Measurements from ENCODE around the gene TDRD5.
"Not testable (repeated sequence)": the region's sequence is repeated elsewhere in the genome, so short reads cannot be mapped to it uniquely, and the experiment has no call there.

The TDRD5 gene

DNA sequence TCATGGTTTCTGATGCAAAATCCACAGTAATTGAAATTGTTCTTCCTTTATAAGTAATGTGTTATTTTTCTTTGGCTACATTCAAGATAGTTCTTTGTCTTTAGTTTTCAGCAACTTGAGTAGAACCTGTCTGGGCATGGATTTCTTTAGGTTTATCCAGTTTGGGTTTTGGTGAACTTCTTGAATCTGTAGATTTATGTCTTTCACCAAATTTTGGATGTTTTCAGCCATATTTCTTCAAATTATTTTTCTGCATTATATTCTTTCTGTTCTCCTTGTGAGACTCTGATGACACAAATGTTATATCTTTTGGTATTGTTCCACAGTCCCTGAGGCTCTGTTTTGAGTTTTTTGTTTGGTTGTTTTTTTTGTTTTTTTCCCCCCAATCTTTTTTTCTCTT lies 69.4 kb downstream of the TDRD5 start:
- no peak overlapping the region for H3K9ac ChIP-seq (ENCODE audit: low read length)
- H4K8ac ChIP-seq (ENCODE audit: low read length), result no peak overlapping the region
- H3K27me3 ChIP-seq (ENCODE audit: control insufficient read depth in 1 of 2, insufficient read depth in 1 of 2, low read length in 2 of 2), result peaks cover 0 to 1% of the 10 kb centered on the region in 2 experiments
- no peak overlapping the region for H3K4me3 ChIP-seq (ENCODE audit: insufficient read depth in 1 of 2, low read depth in 1 of 2, low read length in 2 of 2)
- H3K9me3 ChIP-seq (ENCODE audit: control insufficient read depth, low read length), result peaks cover 22% of the 10 kb centered on the region
- H3K23ac ChIP-seq (ENCODE audit: low read length in 2 of 2), result no peak overlapping the region
- H2BK12ac ChIP-seq (ENCODE audit: low read length in 2 of 2), result no peak overlapping the region
- no peak overlapping the region for H2AFZ ChIP-seq (ENCODE audit: low read depth, low read length)
- H3K14ac ChIP-seq (ENCODE audit: low read length in 2 of 2), result no peak overlapping the region
- no peak overlapping the region for H4K91ac ChIP-seq (ENCODE audit: low read length)
- no peaks in the 10 kb centered on the region for H3K36me3 ChIP-seq (ENCODE audit: control insufficient read depth in 1 of 2, insufficient read depth in 2 of 2, low read depth in 1 of 2, low read length in 2 of 2)
- H3K4me1 ChIP-seq (ENCODE audit: control insufficient read depth, insufficient read depth, low read depth, low read length), result no peaks in the 10 kb centered on the region
- no peak overlapping the region for H2AK5ac ChIP-seq (ENCODE audit: low read length, severe bottlenecking)
- H3K79me1 ChIP-seq (replicated peaks; ENCODE audit: low read length, poor library complexity, severe bottlenecking), result no peaks in the 10 kb centered on the region
- no peak for DNase-seq
- H3K4ac ChIP-seq (ENCODE audit: low read depth in 1 of 2, low read length in 2 of 2), result no peak overlapping the region
- H3K27ac ChIP-seq (ENCODE audit: low read length, poor library complexity, severe bottlenecking), result no peak overlapping the region
- H2BK15ac ChIP-seq (ENCODE audit: low read depth, poor library complexity, severe bottlenecking), result no peak overlapping the region
- no peak overlapping the region for H2BK120ac ChIP-seq (ENCODE audit: low read depth, low read length)
- H2BK5ac ChIP-seq (ENCODE audit: low read depth, low read length, poor library complexity, severe bottlenecking), result no peak overlapping the region
- no peak overlapping the region for H3K18ac ChIP-seq (ENCODE audit: low read depth in 1 of 2, low read length in 2 of 2)
- no peak overlapping the region for H3K4me2 ChIP-seq (ENCODE audit: low read length, poor library complexity, severe bottlenecking)

DNA sequence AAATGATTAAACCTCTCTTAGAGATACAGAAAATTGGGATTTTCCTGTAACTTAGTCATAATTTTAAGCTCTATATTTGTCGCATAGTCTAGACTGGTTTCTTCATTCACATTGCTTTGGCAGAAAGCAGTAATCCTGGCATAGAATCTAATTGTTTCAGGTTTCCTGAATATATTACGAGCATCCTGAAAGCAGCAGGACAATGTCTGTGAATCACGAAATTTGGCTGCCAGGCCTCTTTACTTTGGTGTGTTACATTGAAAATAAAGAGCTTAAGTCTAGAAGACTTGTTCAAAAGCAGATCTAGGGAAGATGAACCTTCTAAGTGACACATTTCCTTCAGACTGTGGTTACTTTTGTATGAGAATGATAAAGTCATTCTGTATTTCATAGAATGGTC lies 72.2 kb downstream of the TDRD5 start:
- Histone ChIP-seq H3K9ac (ENCODE audit: low read length) (no peak overlapping the region), H3K4me3 (ENCODE audit: insufficient read depth in 1 of 2, low read depth in 1 of 2, low read length in 2 of 2) (no peak overlapping the region), H3K27me3 (ENCODE audit: control insufficient read depth in 1 of 2, insufficient read depth in 1 of 2, low read length in 2 of 2) (peaks cover 0 to 5% of the 10 kb centered on the region in 2 experiments), H3K36me3 (ENCODE audit: control insufficient read depth in 1 of 2, insufficient read depth in 2 of 2, low read depth in 1 of 2, low read length in 2 of 2) (no peaks in the 10 kb centered on the region), H2AFZ (ENCODE audit: low read depth, low read length) (no peak overlapping the region), H2AK5ac (ENCODE audit: low read length, severe bottlenecking) (no peak overlapping the region), H3K14ac (ENCODE audit: low read length in 2 of 2) (no peak overlapping the region), H3K4ac (ENCODE audit: low read depth in 1 of 2, low read length in 2 of 2) (no peak overlapping the region), H2BK12ac (ENCODE audit: low read length in 2 of 2) (no peak overlapping the region), H3K79me1 (replicated peaks; ENCODE audit: low read length, poor library complexity, severe bottlenecking) (no peaks in the 10 kb centered on the region), H3K9me3 (ENCODE audit: control insufficient read depth, low read length) (peaks cover 21% of the 10 kb centered on the region), H3K27ac (ENCODE audit: low read length, poor library complexity, severe bottlenecking) (no peak overlapping the region), H3K23ac (ENCODE audit: low read length in 2 of 2) (no peak overlapping the region), H3K18ac (ENCODE audit: low read depth in 1 of 2, low read length in 2 of 2) (no peak overlapping the region), H2BK120ac (ENCODE audit: low read depth, low read length) (no peak overlapping the region), H2BK15ac (ENCODE audit: low read depth, poor library complexity, severe bottlenecking) (no peak overlapping the region), H3K4me1 (ENCODE audit: control insufficient read depth, insufficient read depth, low read depth, low read length) (no peaks in the 10 kb centered on the region), H4K8ac (ENCODE audit: low read length) (no peak overlapping the region), H3K4me2 (ENCODE audit: low read length, poor library complexity, severe bottlenecking) (no peak overlapping the region), H2BK5ac (ENCODE audit: low read depth, low read length, poor library complexity, severe bottlenecking) (no peak overlapping the region), H4K91ac (ENCODE audit: low read length) (no peak overlapping the region)
- WGBS, result 74% methylated on average over 3 of the region's 3 CpGs
- DNase-seq, result no peak

DNA sequence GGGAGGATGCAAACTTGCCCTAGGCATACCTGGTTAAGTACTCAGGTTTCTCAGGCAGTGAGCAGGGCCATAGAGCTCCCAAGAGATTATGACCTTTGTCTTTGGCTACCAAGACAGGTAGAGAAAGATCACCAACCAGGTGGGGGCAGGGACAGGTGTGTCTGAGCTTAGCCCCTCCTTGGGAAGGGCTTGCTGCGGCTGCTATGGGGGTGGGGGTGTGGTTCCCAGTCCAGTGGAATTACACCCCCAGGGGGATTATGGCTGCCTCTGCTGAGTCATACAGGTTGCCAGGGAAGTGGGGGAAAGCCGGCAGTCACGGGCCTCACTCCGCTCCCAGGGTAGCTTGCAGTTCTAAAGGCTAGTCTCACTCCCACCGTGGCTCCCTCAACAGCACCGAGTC lies 86.2 kb downstream of the TDRD5 start:
- Histone ChIP-seq H3K4me1 (ENCODE audit: control insufficient read depth, insufficient read depth, low read depth, low read length) (no peaks in the 10 kb centered on the region), H2AK5ac (ENCODE audit: low read length, severe bottlenecking) (no peak overlapping the region), H3K27me3 (ENCODE audit: control insufficient read depth in 1 of 2, insufficient read depth in 1 of 2, low read length in 2 of 2) (no peaks in the 10 kb centered on the region), H2BK15ac (ENCODE audit: low read depth, poor library complexity, severe bottlenecking) (no peak overlapping the region), H2AFZ (ENCODE audit: low read depth, low read length) (no peak overlapping the region), H3K79me1 (replicated peaks; ENCODE audit: low read length, poor library complexity, severe bottlenecking) (no peaks in the 10 kb centered on the region), H3K4me2 (ENCODE audit: low read length, poor library complexity, severe bottlenecking) (no peak overlapping the region), H3K9ac (ENCODE audit: low read length) (no peak overlapping the region), H3K4ac (ENCODE audit: low read depth in 1 of 2, low read length in 2 of 2) (no peak overlapping the region), H2BK5ac (ENCODE audit: low read depth, low read length, poor library complexity, severe bottlenecking) (no peak overlapping the region), H4K8ac (ENCODE audit: low read length) (no peak overlapping the region), H2BK120ac (ENCODE audit: low read depth, low read length) (no peak overlapping the region), H2BK12ac (ENCODE audit: low read length in 2 of 2) (no peak overlapping the region), H3K23ac (ENCODE audit: low read length in 2 of 2) (no peak overlapping the region), H3K18ac (ENCODE audit: low read depth in 1 of 2, low read length in 2 of 2) (no peak overlapping the region), H3K14ac (ENCODE audit: low read length in 2 of 2) (no peak overlapping the region), H3K9me3 (ENCODE audit: control insufficient read depth, low read length) (peaks cover 2% of the 10 kb centered on the region), H4K91ac (ENCODE audit: low read length) (no peak overlapping the region), H3K36me3 (ENCODE audit: control insufficient read depth in 1 of 2, insufficient read depth in 2 of 2, low read depth in 1 of 2, low read length in 2 of 2) (no peaks in the 10 kb centered on the region), H3K27ac (ENCODE audit: low read length, poor library complexity, severe bottlenecking) (no peak overlapping the region), H3K4me3 (ENCODE audit: insufficient read depth in 1 of 2, low read depth in 1 of 2, low read length in 2 of 2) (no peak overlapping the region)
- 72% methylated on average over 6 of the region's 6 CpGs for WGBS
- DNase-seq, result no peak

DNA sequence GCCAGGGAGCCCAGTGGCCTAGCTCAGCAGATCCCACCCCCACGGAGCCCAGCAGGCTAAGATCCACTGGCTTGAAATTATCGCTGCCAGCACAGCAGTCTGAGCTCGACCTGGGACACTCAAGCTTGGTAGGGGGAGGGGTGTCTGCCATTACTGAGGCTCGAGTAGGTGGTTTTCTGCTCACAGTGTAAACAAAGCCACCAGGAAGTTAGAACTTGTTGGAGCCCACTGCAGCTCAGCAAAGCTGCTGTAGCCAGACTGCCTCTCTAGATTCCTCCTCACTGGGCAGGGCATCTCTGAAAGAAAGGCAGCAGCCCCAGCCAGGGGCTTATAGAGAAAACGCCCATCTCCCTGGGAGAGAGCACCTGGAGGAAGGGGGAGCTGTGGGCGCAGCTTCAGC lies 102.9 kb downstream of the TDRD5 start:
- H3K18ac ChIP-seq (ENCODE audit: low read depth in 1 of 2, low read length in 2 of 2); H3K4me2 ChIP-seq (ENCODE audit: low read length, poor library complexity, severe bottlenecking); H3K27ac ChIP-seq (ENCODE audit: low read length, poor library complexity, severe bottlenecking); H4K8ac ChIP-seq (ENCODE audit: low read length); H3K79me1 ChIP-seq (replicated peaks; ENCODE audit: low read length, poor library complexity, severe bottlenecking); H3K4ac ChIP-seq (ENCODE audit: low read depth in 1 of 2, low read length in 2 of 2); H3K4me1 ChIP-seq (ENCODE audit: control insufficient read depth, insufficient read depth, low read depth, low read length); H4K91ac ChIP-seq (ENCODE audit: low read length); H3K9ac ChIP-seq (ENCODE audit: low read length); H2AK5ac ChIP-seq (ENCODE audit: low read length, severe bottlenecking); H3K23ac ChIP-seq (ENCODE audit: low read length in 2 of 2); H3K14ac ChIP-seq (ENCODE audit: low read length in 2 of 2); H3K9me3 ChIP-seq (ENCODE audit: control insufficient read depth, low read length); H3K36me3 ChIP-seq (ENCODE audit: control insufficient read depth in 1 of 2, insufficient read depth in 2 of 2, low read depth in 1 of 2, low read length in 2 of 2); H2BK5ac ChIP-seq (ENCODE audit: low read depth, low read length, poor library complexity, severe bottlenecking); H2BK15ac ChIP-seq (ENCODE audit: low read depth, poor library complexity, severe bottlenecking); H2AFZ ChIP-seq (ENCODE audit: low read depth, low read length); H2BK12ac ChIP-seq (ENCODE audit: low read length in 2 of 2); H3K4me3 ChIP-seq (ENCODE audit: insufficient read depth in 1 of 2, low read depth in 1 of 2, low read length in 2 of 2); H2BK120ac ChIP-seq (ENCODE audit: low read depth, low read length); DNase-seq: not testable (repeated sequence)
- H3K27me3 ChIP-seq (ENCODE audit: control insufficient read depth in 1 of 2, insufficient read depth in 1 of 2, low read length in 2 of 2), result peaks cover 0 to 14% of the 10 kb centered on the region in 2 experiments
- WGBS, result 41% methylated on average over 6 of the region's 6 CpGs
